HepG2 (cell line): Measurements from ENCODE around the gene SKIC2. TPM values are rescaled to one million over a fixed set of nuclear protein-coding genes. Genes with fewer than 3 reads are reported as not detected.

Experiments used
- CCAR2 ChIP-seq: fragments of 200-400 bp; formaldehyde crosslinking; optimal IDR thresholded peaks from 2 replicates; pipeline ENCODE3; 2018; ENCODE audit warnings: low read depth, mild to moderate bottlenecking, low read length, moderate library complexity
- ETS1 ChIP-seq: sonication (generic); formaldehyde crosslinking; IDR thresholded peaks from 2 replicates; pipeline ENCODE4 v1.4.0; 2020; ENCODE audit warnings: missing genetic modification reagents
- GATAD1 ChIP-seq: IDR thresholded peaks from 2 replicates; pipeline ENCODE4 v1.6.1; 2016; ENCODE audit warnings: missing genetic modification reagents, missing compliant biosample characterization
- KIAA2018 ChIP-seq: sonication (generic); formaldehyde crosslinking; IDR thresholded peaks from 2 replicates; pipeline ENCODE4 v1.5.0; 2020; ENCODE audit warnings: mild to moderate bottlenecking, missing genetic modification reagents, borderline replicate concordance
- KLF9 ChIP-seq: IDR thresholded peaks from 2 replicates; pipeline ENCODE4 v1.6.1; 2016; ENCODE audit warnings: low read depth
- MEF2D ChIP-seq: sonication (generic); formaldehyde crosslinking; IDR thresholded peaks from 2 replicates; pipeline ENCODE4 v1.5.1; 2020; ENCODE audit warnings: mild to moderate bottlenecking, missing genetic modification reagents
- MZF1 ChIP-seq: sonication (generic); formaldehyde crosslinking; IDR thresholded peaks from 2 replicates; pipeline ENCODE4 v1.8.1; 2023; ENCODE audit warnings: mild to moderate bottlenecking, missing genetic modification reagents, borderline replicate concordance
- PHF5A ChIP-seq: IDR thresholded peaks from one replicate; pipeline ENCODE4 v1.6.1; 2018; ENCODE audit warnings: low read depth, missing genetic modification reagents; ENCODE audit not compliant: unreplicated experiment
- RCOR2 ChIP-seq: IDR thresholded peaks from 2 replicates; pipeline ENCODE4 v1.6.1; 2016; ENCODE audit warnings: missing biosample characterization, missing genetic modification reagents
- REPIN1 ChIP-seq: sonication (generic); formaldehyde crosslinking; IDR thresholded peaks from 2 replicates; pipeline ENCODE4 v1.8.0; 2022; ENCODE audit warnings: missing genetic modification reagents, low read depth, mild to moderate bottlenecking, borderline replicate concordance
- THAP11 ChIP-seq: IDR thresholded peaks from 2 replicates; pipeline ENCODE4 v1.6.1; 2016; ENCODE audit warnings: missing biosample characterization, missing genetic modification reagents
- ZBTB42 ChIP-seq: sonication (generic); formaldehyde crosslinking; IDR thresholded peaks from 2 replicates; pipeline ENCODE4 v1.5.0; 2020; ENCODE audit warnings: mild to moderate bottlenecking, missing genetic modification reagents
- ZFP41 ChIP-seq: sonication (generic); formaldehyde crosslinking; IDR thresholded peaks from 2 replicates; pipeline ENCODE4 v1.4.0; 2020; ENCODE audit warnings: mild to moderate bottlenecking, missing genetic modification reagents, borderline replicate concordance
- ZNF274 ChIP-seq: sonication (generic); formaldehyde crosslinking; IDR thresholded peaks from 2 replicates; pipeline ENCODE4 v1.5.1; 2020; ENCODE audit warnings: mild to moderate bottlenecking, missing genetic modification reagents
- ZNF644 ChIP-seq: IDR thresholded peaks from 2 replicates; pipeline ENCODE4 v1.6.1; 2016; ENCODE audit warnings: low read depth
- ZNF737 ChIP-seq: sonication (generic); formaldehyde crosslinking; IDR thresholded peaks from 2 replicates; pipeline ENCODE4 v1.5.0; 2020; ENCODE audit warnings: missing genetic modification reagents, mild to moderate bottlenecking, borderline replicate concordance
- polyA plus RNA-seq, 8 experiments: library from polyadenylated mRNA; depleted of rRNA in 3 of 8; stranded (reverse) in 7 of 8; unstranded in 1 of 8; fragments of >200 nt; fragmentation: Illumina TruSeq in 4 of 8; extraction: Trizol in 4 of 8; gene quantifications; 2 replicates each; pipeline versions ENCODE4 v1.2.1 to v1.2.3, GENCODE V29; 2011 to 2016; ENCODE audit warnings: low read depth in 4 of 8, missing spikeins in 1 of 8, mixed read lengths in 1 of 8; ENCODE audit not compliant: insufficient read depth in 1 of 8
- total RNA-seq, 5 experiments: library from RNA; depleted of rRNA; stranded (reverse); fragments of >200 nt; fragmentation: Illumina TruSeq; extraction: Trizol; gene quantifications; 2 replicates each; pipeline ENCODE4 v1.2.3, GENCODE V29; 2016; ENCODE audit warnings: low read depth in 1 of 5
- TF ChIP-seq, protein P1 (sequence below): IDR thresholded peaks from 2 replicates; pipeline ENCODE4 v1.6.1; 2016

SKIC2 gene
- total and polyA plus RNA-seq, 2 of the 13 experiments (the other 11 are each of a cell fraction or from before 2014, with no cell fraction given): 67.1 to 68.4 TPM

DNA sequence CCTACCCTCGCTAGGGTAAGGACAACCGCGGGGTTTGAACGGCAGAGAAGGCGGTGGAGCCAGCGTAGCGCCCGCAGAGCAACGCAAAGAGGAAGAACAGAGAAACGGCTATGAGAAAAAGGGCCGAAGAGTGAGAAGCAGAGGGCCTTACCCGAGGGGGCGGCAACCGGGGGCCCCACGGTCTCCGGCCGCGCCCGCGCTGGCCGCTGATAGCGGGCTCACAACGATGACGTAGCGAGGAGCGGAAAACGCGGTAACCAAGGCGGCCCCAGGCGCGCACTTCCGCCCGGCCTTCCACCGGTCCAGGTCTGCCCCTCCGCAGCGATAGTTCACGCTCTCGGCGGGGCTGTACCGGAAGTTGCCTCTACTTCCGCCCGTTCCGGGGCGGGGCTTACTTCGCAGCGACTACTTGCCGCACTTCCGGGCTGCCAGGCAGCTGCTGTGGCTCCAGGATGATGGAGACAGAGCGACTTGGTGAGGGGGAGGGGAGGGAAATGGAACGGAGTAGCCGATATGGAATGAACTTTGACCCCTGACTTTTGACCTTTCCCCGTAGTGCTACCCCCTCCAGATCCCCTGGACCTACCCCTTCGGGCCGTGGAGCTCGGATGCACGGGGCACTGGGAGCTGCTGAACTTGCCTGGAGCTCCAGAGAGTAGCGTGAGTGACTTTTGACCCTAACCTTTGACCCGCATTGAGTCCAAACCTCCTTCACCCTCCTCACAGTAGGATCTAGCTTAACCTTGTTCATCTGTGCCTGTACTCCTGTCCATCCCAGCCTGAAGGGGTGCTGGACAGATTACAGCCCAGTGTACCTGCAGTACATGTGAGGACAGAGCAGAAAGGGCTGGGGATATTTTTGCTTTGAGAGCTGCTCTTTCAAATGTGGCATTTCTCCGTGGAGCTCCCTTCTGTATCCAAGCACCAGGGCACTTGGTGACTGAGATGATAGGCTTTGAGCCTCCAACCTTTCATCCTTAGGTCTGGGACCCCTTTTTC, at the start of gene SKIC2, which contains the start of gene NELFE (continued):
- TF ChIP-seq ZNF644 (CRISPR knock-in tag) (no peak), ZFP41 (CRISPR knock-in tag) (no peak), MEF2D (CRISPR knock-in tag) (peak; percentile 79; the same call in 1 of the 2 replicates), KLF9 (CRISPR knock-in tag) (no peak; the same call in none of the 2 replicates), THAP11 (CRISPR knock-in tag) (peak; percentile 96), REPIN1 (CRISPR knock-in tag) (peak; percentile 82; the same call in 1 of the 2 replicates), ZNF274 (CRISPR knock-in tag) (no peak; the same call in 1 of the 2 replicates), CCAR2 (no peak), KIAA2018 (CRISPR knock-in tag) (0 out of 2 replicates have a peak, but pooled peaks have one; percentile 32), ZNF737 (peak; percentile 63; the same call in 1 of the 2 replicates), ZBTB42 (CRISPR knock-in tag) (no peak), GATAD1 (CRISPR knock-in tag) (peak; percentile 99), RCOR2 (CRISPR knock-in tag) (peak; percentile 83; the same call in 1 of the 2 replicates), PHF5A (CRISPR knock-in tag) (peak; percentile 74), ETS1 (no peak), MZF1 (CRISPR knock-in tag) (no peak)
- TF ChIP-seq, protein P1, sequence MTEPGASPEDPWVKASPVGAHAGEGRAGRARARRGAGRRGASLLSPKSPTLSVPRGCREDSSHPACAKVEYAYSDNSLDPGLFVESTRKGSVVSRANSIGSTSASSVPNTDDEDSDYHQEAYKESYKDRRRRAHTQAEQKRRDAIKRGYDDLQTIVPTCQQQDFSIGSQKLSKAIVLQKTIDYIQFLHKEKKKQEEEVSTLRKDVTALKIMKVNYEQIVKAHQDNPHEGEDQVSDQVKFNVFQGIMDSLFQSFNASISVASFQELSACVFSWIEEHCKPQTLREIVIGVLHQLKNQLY: peak; percentile 80
